Sigmoid colon (tissue), 7 donors: ENCODE data around the gene GSG1L. TPM values are rescaled to one million over a fixed set of nuclear protein-coding genes. Genes with fewer than 3 reads are reported as not detected.

Source experiments
- DNase-seq: peaks from one replicate; pipeline ENCODE4 v3.0.0-alpha.2; 2019
- H3K27ac ChIP-seq, 4 donors: fragments of 200-600 bp; sonication (generic); one replicate each; pipeline ENCODE4 v1.5.1; 2016 to 2019; ENCODE audit warnings: mild to moderate bottlenecking in 1 of 4
- H3K27me3 ChIP-seq, 3 donors: fragments of 200-600 bp; sonication (generic); one replicate each; pipeline ENCODE4 v1.5.1; 2019; ENCODE audit warnings: mild to moderate bottlenecking in 1 of 3
- H3K36me3 ChIP-seq, 4 donors: fragments of 200-600 bp; sonication (generic); one replicate each; pipeline ENCODE4 v1.5.1; 2016 to 2019
- H3K4me1 ChIP-seq, 4 donors: fragments of 200-600 bp; sonication (generic); one replicate each; pipeline ENCODE4 v1.5.1; 2017 to 2019
- H3K4me3 ChIP-seq, 4 donors: fragments of 200-600 bp; sonication (generic); one replicate each; pipeline ENCODE4 v1.5.1; 2017 to 2019; ENCODE audit warnings: mild to moderate bottlenecking in 2 of 4, moderate library complexity in 1 of 4
- H3K9me3 ChIP-seq, 4 donors: fragments of 200-600 bp in 3 of 4; sonication (generic) in 3 of 4; one replicate each; pipeline versions ENCODE4 v1.5.1 to v1.6.1; 2013 to 2019
- EP300 ChIP-seq, 4 donors: sonication (generic); formaldehyde crosslinking; IDR thresholded peaks; one replicate each; pipeline ENCODE4 v1.6.1; 2017; ENCODE audit warnings: antibody characterized with exemption in 4 of 4
- POLR2A ChIP-seq, 2 donors: fragments of 450-650 bp; IDR thresholded peaks; one replicate each; pipeline ENCODE4 v1.6.1; 2016; ENCODE audit warnings: antibody characterized with exemption in 2 of 2, mild to moderate bottlenecking in 2 of 2, moderate library complexity in 2 of 2
- POLR2AphosphoS5 ChIP-seq, 4 donors: sonication (generic); formaldehyde crosslinking; IDR thresholded peaks; one replicate each; pipeline ENCODE4 v1.6.1; 2017; ENCODE audit warnings: antibody characterized with exemption in 4 of 4
- WGBS, 2 donors: extraction: QIAGEN DNeasy Blood & Tissue Kit; methylation state at CpG; one replicate each; pipeline ENCODE4 v1.1.7; 2013; 5-methylcytosine and 5-hydroxymethylcytosine counted together
- intact Hi-C: fragments of 100-400 bp; cut with DNase I; formaldehyde crosslinking; loops from one replicate; pipeline ENCODE4 v1.15.1; 2023
- polyA plus RNA-seq, 3 donors: library from polyadenylated mRNA; stranded (reverse); fragments of 200-250 nt; gene quantifications; one replicate each; pipeline ENCODE4 v1.2.3, GENCODE V29; 2013
- total RNA-seq, 4 donors: library from RNA; depleted of rRNA; stranded (reverse); fragments of >200 nt; gene quantifications; one replicate each; pipeline ENCODE4 v1.1.0, GENCODE V29; 2016
- TF ChIP-seq, protein P1 (sequence below), 4 experiments: fragments of 450-650 bp in 3 of 4; fragments of 200-600 bp in 1 of 4; IDR thresholded peaks; one replicate each; pipeline ENCODE4 v1.5.1; 2016 to 2019; ENCODE audit warnings: antibody characterized with exemption in 4 of 4, mild to moderate bottlenecking in 3 of 4, moderate library complexity in 2 of 4
- donor health status: healthy with polysubstance abuse.
- donor health status: Bipolar disorder and iron deficiency.
- donor health status: healthy.

GSG1L gene
- total and polyA plus RNA-seq, 7 donors: 0.25 to 0.66 (median 0.36) TPM; not detected in 2

DNA sequence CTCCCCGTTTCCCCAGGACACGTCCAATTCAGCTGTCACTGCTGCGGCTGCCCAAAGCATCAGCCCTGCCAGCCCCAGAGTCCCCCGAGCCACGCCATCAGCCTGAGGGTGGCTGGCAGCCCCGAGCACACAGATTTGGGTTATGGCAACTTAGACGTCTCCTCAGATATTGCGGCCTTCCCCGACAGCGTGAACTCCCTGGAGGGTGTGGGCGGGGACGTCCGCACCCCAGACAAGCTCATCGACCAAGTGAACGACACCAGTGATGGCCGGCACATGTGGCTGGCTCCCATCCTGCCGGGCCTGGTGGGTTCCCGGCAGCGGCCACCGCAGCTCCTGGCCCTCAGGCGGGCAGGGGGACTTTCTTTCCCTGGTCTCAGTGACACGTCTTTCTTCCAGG lies 288.7 kb downstream of the GSG1L start:
- Histone ChIP-seq H3K27ac (no peak overlapping the region), H3K4me3 (no peak overlapping the region), H3K36me3 (peaks cover 0 to 56% (median 13%) of the 10 kb centered on the region in 4 donors), H3K9me3 (no peaks in the 10 kb centered on the region), H3K27me3 (no peaks in the 10 kb centered on the region), H3K4me1 (no peaks in the 10 kb centered on the region)
- no peak for DNase-seq
- TF ChIP-seq, protein P1, sequence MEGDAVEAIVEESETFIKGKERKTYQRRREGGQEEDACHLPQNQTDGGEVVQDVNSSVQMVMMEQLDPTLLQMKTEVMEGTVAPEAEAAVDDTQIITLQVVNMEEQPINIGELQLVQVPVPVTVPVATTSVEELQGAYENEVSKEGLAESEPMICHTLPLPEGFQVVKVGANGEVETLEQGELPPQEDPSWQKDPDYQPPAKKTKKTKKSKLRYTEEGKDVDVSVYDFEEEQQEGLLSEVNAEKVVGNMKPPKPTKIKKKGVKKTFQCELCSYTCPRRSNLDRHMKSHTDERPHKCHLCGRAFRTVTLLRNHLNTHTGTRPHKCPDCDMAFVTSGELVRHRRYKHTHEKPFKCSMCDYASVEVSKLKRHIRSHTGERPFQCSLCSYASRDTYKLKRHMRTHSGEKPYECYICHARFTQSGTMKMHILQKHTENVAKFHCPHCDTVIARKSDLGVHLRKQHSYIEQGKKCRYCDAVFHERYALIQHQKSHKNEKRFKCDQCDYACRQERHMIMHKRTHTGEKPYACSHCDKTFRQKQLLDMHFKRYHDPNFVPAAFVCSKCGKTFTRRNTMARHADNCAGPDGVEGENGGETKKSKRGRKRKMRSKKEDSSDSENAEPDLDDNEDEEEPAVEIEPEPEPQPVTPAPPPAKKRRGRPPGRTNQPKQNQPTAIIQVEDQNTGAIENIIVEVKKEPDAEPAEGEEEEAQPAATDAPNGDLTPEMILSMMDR (IDR thresholded peaks at IDR 0.05): no peak
- TF ChIP-seq EP300 (IDR thresholded peaks at IDR 0.05) (no peak), POLR2AphosphoS5 (IDR thresholded peaks at IDR 0.05) (no peak), POLR2A (IDR thresholded peaks at IDR 0.05) (no peak)
- intact Hi-C loops: no loop called here
- WGBS, 2 donors: 90 to 94% methylated on average over 22 of the region's 22 CpGs

DNA sequence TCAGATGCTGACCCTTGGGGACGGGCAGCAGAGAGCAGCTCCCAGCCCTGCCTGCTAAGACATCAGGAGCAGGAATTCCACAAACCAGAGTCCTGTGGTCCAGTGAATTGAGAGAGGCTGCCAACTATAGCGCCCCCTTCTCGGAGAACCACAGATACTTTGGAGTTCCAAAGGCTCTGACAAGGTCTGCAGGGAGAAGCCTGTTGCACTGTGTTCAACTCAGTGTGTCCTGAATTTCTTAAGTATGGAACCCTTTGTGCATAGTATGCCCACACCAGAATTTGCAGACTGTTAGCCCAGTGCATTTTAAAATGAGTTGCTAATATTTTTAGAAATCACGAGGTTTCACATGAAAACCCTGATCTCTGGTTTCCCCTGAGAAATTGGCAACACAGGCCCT lies 290.2 kb downstream of the GSG1L start:
- peaks cover 0 to 64% (median 22%) of the 10 kb centered on the region in 4 donors for H3K36me3 ChIP-seq
- 96% methylated on average over 4 of the region's 4 CpGs for WGBS, 2 donors
- no peaks in the 10 kb centered on the region for H3K27me3 ChIP-seq
- no peaks in the 10 kb centered on the region for H3K4me1 ChIP-seq
- no peaks in the 10 kb centered on the region for H3K9me3 ChIP-seq
- TF ChIP-seq POLR2AphosphoS5 (IDR thresholded peaks at IDR 0.05) (no peak), POLR2A (IDR thresholded peaks at IDR 0.05) (no peak), EP300 (IDR thresholded peaks at IDR 0.05) (no peak)
- TF ChIP-seq, protein P1 (IDR thresholded peaks at IDR 0.05): no peak
- DNase-seq: no peak
- H3K4me3 ChIP-seq: no peak overlapping the region
- intact Hi-C loops: no loop called here
- H3K27ac ChIP-seq: no peak overlapping the region

DNA sequence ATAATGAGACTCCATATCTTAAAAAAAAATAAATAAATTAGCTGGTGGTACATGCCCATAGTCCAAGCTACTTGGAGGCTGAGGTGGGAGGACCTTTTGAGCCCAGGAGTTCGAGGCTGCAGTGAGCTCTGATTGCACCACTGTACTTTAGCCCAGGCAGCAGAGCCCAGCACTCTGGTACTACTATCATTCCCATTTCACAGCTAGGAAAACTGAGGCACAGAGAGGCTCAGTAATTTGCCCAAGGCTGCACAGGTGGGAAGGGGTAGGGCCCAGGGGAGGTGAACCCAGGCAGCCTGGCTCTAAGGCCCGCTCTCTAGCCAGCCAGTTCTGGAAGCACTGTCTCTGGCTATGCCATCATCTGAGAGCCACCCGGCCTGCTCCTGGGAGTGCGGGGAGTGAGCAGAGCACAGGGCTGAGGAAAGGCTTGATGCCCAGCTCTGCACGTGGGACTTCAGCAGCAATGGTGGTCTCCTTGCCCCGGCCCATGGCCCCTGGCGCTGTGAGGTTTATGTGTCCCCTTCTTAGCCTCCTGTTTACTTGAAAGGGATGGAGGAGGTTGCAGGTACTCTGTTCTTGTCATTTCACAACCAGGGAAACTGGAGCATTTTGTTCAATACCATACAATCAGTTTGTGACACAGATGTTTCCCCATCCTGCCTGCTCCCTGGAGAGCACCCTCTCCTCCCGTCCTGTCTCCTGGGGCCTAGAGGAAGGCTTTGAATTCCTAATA lies 291.3 kb downstream of the GSG1L start:
- H3K9me3 ChIP-seq: no peaks in the 10 kb centered on the region
- intact Hi-C loops: no loop called here
- no peak overlapping the region for H3K27ac ChIP-seq
- no peaks in the 10 kb centered on the region for H3K27me3 ChIP-seq
- TF ChIP-seq, protein P1 (IDR thresholded peaks at IDR 0.05): no peak
- TF ChIP-seq EP300 (IDR thresholded peaks at IDR 0.05): no peak
- no peak for TF ChIP-seq POLR2AphosphoS5 (IDR thresholded peaks at IDR 0.05)
- TF ChIP-seq POLR2A (IDR thresholded peaks at IDR 0.05): no peak
- no peak overlapping the region for H3K4me3 ChIP-seq
- peaks cover 0 to 64% (median 22%) of the 10 kb centered on the region in 4 donors for H3K36me3 ChIP-seq
- no peak for DNase-seq
- H3K4me1 ChIP-seq: no peaks in the 10 kb centered on the region
- 84 to 95% methylated on average over 8 of the region's 8 CpGs for WGBS, 2 donors

DNA sequence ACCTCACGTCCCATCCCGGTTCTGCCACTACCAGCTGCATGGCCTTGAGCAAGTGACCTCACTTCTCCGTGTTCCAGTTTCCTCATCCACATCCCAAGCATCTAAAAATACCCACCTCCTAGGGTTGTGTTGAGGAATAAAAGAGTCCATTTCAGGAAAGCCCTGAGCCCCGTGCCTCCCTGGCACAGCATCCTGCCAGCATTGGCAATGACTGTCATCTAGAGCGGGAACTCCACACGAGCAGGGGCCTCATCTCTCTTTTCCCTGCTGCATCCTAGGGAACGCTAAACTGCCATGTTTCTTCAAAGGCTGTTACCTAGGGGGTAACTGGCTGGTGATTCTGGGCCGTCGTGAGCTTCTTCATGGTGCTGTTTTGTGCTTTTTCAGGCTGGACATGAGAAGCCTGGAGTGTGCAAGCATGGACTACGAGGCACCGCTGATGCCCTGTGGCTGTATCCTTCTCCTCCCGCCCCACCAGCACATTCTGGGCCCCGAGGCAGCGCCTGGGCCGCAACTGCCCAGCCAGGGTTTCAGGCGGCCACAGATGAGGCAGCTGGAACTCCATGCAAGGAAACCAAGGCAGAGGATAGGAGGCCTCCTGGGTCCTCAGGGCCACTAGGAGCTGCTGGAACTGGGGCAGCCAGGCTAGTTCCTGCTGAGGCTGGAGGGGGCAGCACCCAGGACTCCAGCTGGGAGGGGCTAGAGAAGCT lies 292.2 kb downstream of the GSG1L start:
- no peak for DNase-seq
- TF ChIP-seq EP300 (IDR thresholded peaks at IDR 0.05) (no peak), POLR2AphosphoS5 (IDR thresholded peaks at IDR 0.05) (no peak), POLR2A (IDR thresholded peaks at IDR 0.05) (no peak)
- TF ChIP-seq, protein P1 (IDR thresholded peaks at IDR 0.05): no peak
- no peaks in the 10 kb centered on the region for H3K27me3 ChIP-seq
- intact Hi-C loops: no loop called here
- no peaks in the 10 kb centered on the region for H3K9me3 ChIP-seq
- peaks cover 0 to 70% (median 26%) of the 10 kb centered on the region in 4 donors for H3K36me3 ChIP-seq
- H3K4me3 ChIP-seq: no peak overlapping the region
- H3K27ac ChIP-seq: no peak overlapping the region
- H3K4me1 ChIP-seq: no peaks in the 10 kb centered on the region
- 93 to 95% methylated on average over 16 of the region's 16 CpGs for WGBS, 2 donors
